Measurements from ENCODE around the gene PHF21A.

- TF ChIP-seq, protein P1, sequence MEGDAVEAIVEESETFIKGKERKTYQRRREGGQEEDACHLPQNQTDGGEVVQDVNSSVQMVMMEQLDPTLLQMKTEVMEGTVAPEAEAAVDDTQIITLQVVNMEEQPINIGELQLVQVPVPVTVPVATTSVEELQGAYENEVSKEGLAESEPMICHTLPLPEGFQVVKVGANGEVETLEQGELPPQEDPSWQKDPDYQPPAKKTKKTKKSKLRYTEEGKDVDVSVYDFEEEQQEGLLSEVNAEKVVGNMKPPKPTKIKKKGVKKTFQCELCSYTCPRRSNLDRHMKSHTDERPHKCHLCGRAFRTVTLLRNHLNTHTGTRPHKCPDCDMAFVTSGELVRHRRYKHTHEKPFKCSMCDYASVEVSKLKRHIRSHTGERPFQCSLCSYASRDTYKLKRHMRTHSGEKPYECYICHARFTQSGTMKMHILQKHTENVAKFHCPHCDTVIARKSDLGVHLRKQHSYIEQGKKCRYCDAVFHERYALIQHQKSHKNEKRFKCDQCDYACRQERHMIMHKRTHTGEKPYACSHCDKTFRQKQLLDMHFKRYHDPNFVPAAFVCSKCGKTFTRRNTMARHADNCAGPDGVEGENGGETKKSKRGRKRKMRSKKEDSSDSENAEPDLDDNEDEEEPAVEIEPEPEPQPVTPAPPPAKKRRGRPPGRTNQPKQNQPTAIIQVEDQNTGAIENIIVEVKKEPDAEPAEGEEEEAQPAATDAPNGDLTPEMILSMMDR (conservative IDR thresholded peaks at IDR 0.05; ENCODE audit: low read length) = no peak
- TF ChIP-seq EZH2phosphoT487 (IDR thresholded peaks at IDR 0.05; ENCODE audit: borderline replicate concordance) = no peak
These were observed 202.8 kb downstream of the PHF21A start for GRCh38 chr11:45918331-45918941.
